HCT116 (cell line): ENCODE data around the gene GSTO1. TPM values are rescaled to one million over a fixed set of nuclear protein-coding genes. Genes with fewer than 3 reads are reported as not detected.

Source experiments
- ATAC-seq: fragments of 200-7000 bp; cut with Tn5 transposase; 2 replicates; pipeline ENCODE4 v1.9.1; 2020; ENCODE audit warnings: mild to moderate bottlenecking, moderate library complexity
- BruUV-seq: library from RNA; stranded (reverse); fragments of 400-500 nt; replicated peaks from 2 replicates; lab custom pipeline; 2021; lab: Mats Ljungman, UMichigan
- CTCF ChIA-PET: fragments of 300-600 bp; sonication (Branson Sonifier 250); formaldehyde crosslinking; loops from one replicate; lab custom pipeline; 2021; ENCODE audit warnings: antibody characterized with exemption; lab: Charles Lee
- POLR2A ChIA-PET: fragments of 300-600, 350-600 bp; sonication (Branson Sonifier 250); formaldehyde crosslinking; loops from one replicate; lab custom pipeline; 2021; ENCODE audit warnings: antibody characterized with exemption; lab: Charles Lee
- RAD21 ChIA-PET, 2 experiments: fragments of 300-600 bp; sonication (Branson Sonifier 250); formaldehyde crosslinking; loops; one replicate each; lab custom pipeline; 2023; ENCODE audit warnings: low total read pairs in 2 of 2; ENCODE audit not compliant: uncharacterized antibody in 2 of 2, unreplicated experiment in 2 of 2, low non-redundant PET in 1 of 2; lab: Charles Lee
- DNase-seq: peaks from one replicate; pipeline ENCODE4 v3.0.0-alpha.2; 2010; ENCODE audit warnings: low read depth, low spot score
- H2AFZ ChIP-seq: fragments of 200-600 bp; shearing (Covaris generic), sonication (generic); 2 replicates; pipeline ENCODE4 v1.6.1; 2017; ENCODE audit warnings: low read depth, mixed run types, mixed read lengths, antibody characterized with exemption, low read length; ENCODE audit not compliant: poor library complexity, severe bottlenecking
- H3K27ac ChIP-seq: 2 replicates; pipeline ENCODE4 v1.5.1; 2012; ENCODE audit warnings: low read depth, low read length
- H3K27me3 ChIP-seq: fragments of 200-600 bp; sonication (generic); 2 replicates; pipeline ENCODE4 v1.6.1; 2016; ENCODE audit warnings: mixed run types, low read length, mixed read lengths; ENCODE audit not compliant: insufficient read depth
- H3K36me3 ChIP-seq, 2 experiments: fragments of 200-500 bp in 1 of 2; fragments of 200-600 bp in 1 of 2; sonication (Bioruptor generic) in 1 of 2; sonication (generic) in 1 of 2; 2 replicates each; pipeline versions ENCODE4 v1.5.1 to v1.6.1; 2014 to 2016; ENCODE audit warnings: low read length in 2 of 2, inconsistent platforms in 1 of 2, mixed read lengths in 1 of 2, mixed run types in 1 of 2; ENCODE audit not compliant: insufficient read depth in 2 of 2, control insufficient read depth in 1 of 2
- H3K4me1 ChIP-seq, 2 experiments: fragments of 200-600 bp in 1 of 2; sonication (generic) in 1 of 2; 2 replicates each; pipeline versions ENCODE4 v1.5.1 to v1.6.1; 2012 to 2017; ENCODE audit warnings: low read length in 2 of 2, inconsistent platforms in 1 of 2, mild to moderate bottlenecking in 1 of 2, mixed read lengths in 1 of 2, mixed run types in 1 of 2, moderate library complexity in 1 of 2; ENCODE audit not compliant: insufficient read depth in 2 of 2, control insufficient read depth in 1 of 2
- H3K4me2 ChIP-seq: fragments of 200-600 bp; sonication (generic); 2 replicates; pipeline ENCODE4 v1.6.1; 2017; ENCODE audit warnings: mixed run types, low read length, mixed read lengths
- H3K4me3 ChIP-seq, 2 experiments: fragments of 200-600 bp in 1 of 2; sonication (generic) in 1 of 2; replicated peaks in 1 of 2; 2 replicates each; pipeline ENCODE4 v1.5.1; 2011 to 2016; ENCODE audit warnings: low read length in 2 of 2, control low read depth in 1 of 2, low read depth in 1 of 2, mild to moderate bottlenecking in 1 of 2, mixed read lengths in 1 of 2, mixed run types in 1 of 2
- H3K79me2 ChIP-seq: fragments of 200-600 bp; sonication (generic); 2 replicates; pipeline ENCODE4 v1.6.1; 2017; ENCODE audit warnings: mild to moderate bottlenecking, mixed run types, low read length, moderate library complexity, mixed read lengths; ENCODE audit not compliant: insufficient read depth
- H3K9ac ChIP-seq: fragments of 200-600 bp; sonication (generic); 2 replicates; pipeline ENCODE4 v1.6.1; 2016; ENCODE audit warnings: low read length, mixed read lengths
- H3K9me2 ChIP-seq: fragments of 200-600 bp; sonication (generic), shearing (Covaris generic); 2 replicates; pipeline ENCODE4 v1.6.1; 2017; ENCODE audit warnings: mixed run types, mild to moderate bottlenecking, moderate library complexity; ENCODE audit not compliant: insufficient read depth
- H3K9me3 ChIP-seq, 2 experiments: fragments of 200-500 bp in 1 of 2; fragments of 200-600 bp in 1 of 2; sonication (Bioruptor generic) in 1 of 2; sonication (generic) in 1 of 2; 2 replicates each; pipeline ENCODE4 v1.6.1; 2014 to 2017; ENCODE audit warnings: low read length in 2 of 2, mixed read lengths in 2 of 2, inconsistent platforms in 1 of 2, low read depth in 1 of 2, mild to moderate bottlenecking in 1 of 2, mixed run types in 1 of 2, moderate library complexity in 1 of 2; ENCODE audit not compliant: control insufficient read depth in 1 of 2, insufficient read depth in 1 of 2
- H4K20me1 ChIP-seq: fragments of 200-600 bp; sonication (generic), shearing (Covaris generic); 2 replicates; pipeline ENCODE4 v1.6.1; 2017; ENCODE audit warnings: mixed run types, mild to moderate bottlenecking, moderate library complexity; ENCODE audit not compliant: insufficient read depth
- ATF3 ChIP-seq: IDR thresholded peaks from 2 replicates; pipeline ENCODE4 v1.6.1; 2012
- CBX3 ChIP-seq: IDR thresholded peaks from 2 replicates; pipeline ENCODE4 v1.6.1; 2012; ENCODE audit warnings: low read depth
- CEBPB ChIP-seq: IDR thresholded peaks from 2 replicates; pipeline ENCODE4 v1.6.1; 2012; ENCODE audit warnings: low read depth
- EGR1 ChIP-seq: IDR thresholded peaks from 2 replicates; pipeline ENCODE4 v1.6.1; 2012; ENCODE audit warnings: low read depth
- ELF1 ChIP-seq: IDR thresholded peaks from 2 replicates; pipeline ENCODE4 v1.6.1; 2012; ENCODE audit warnings: low read depth, borderline replicate concordance
- EZH2 ChIP-seq: fragments of 200-600 bp; sonication (generic); IDR thresholded peaks from 2 replicates; pipeline ENCODE4 v1.6.1; 2017; ENCODE audit warnings: antibody characterized with exemption, mixed run types
- EZH2phosphoT487 ChIP-seq: fragments of 200-600 bp; IDR thresholded peaks from 2 replicates; pipeline ENCODE4 v1.6.1; 2018; ENCODE audit warnings: antibody characterized with exemption, borderline replicate concordance
- FOSL1 ChIP-seq: IDR thresholded peaks from 2 replicates; pipeline ENCODE4 v1.6.1; 2012; ENCODE audit warnings: low read depth
- JUND ChIP-seq: IDR thresholded peaks from 2 replicates; pipeline ENCODE4 v1.6.1; 2012
- MAX ChIP-seq: IDR thresholded peaks from 2 replicates; pipeline ENCODE4 v1.6.1; 2012
- POLR2A ChIP-seq: IDR thresholded peaks from 2 replicates; pipeline ENCODE4 v1.7.0; 2011; ENCODE audit warnings: borderline replicate concordance; ENCODE audit not compliant: insufficient read depth, insufficient read length; ENCODE audit errors: extremely low read depth
- SIN3A ChIP-seq: IDR thresholded peaks from 2 replicates; pipeline ENCODE4 v1.6.1; 2012; ENCODE audit warnings: low read depth
- YY1 ChIP-seq: IDR thresholded peaks from 2 replicates; pipeline ENCODE4 v1.6.1; 2011; ENCODE audit warnings: low read length, low read depth, moderate library complexity, mild to moderate bottlenecking; ENCODE audit not compliant: insufficient replicate concordance; ENCODE audit errors: extremely low read depth
- ZBTB33 ChIP-seq: IDR thresholded peaks from 2 replicates; pipeline ENCODE4 v1.6.1; 2011; ENCODE audit warnings: mild to moderate bottlenecking, low read length, moderate library complexity; ENCODE audit not compliant: insufficient replicate concordance; ENCODE audit errors: extremely low read depth
- ZFX ChIP-seq: fragments of 450-650 bp; IDR thresholded peaks from 2 replicates; pipeline ENCODE4 v1.6.1; 2017
- ZNF274 ChIP-seq: fragments of 200-500 bp; sonication (Bioruptor generic); IDR thresholded peaks from 2 replicates; pipeline ENCODE4 v1.6.1; 2014; ENCODE audit warnings: mild to moderate bottlenecking, low read depth, low read length, inconsistent platforms
- intact Hi-C: fragments of 100-400 bp; cut with micrococcal nuclease; formaldehyde crosslinking; loops from 2 replicates; pipeline ENCODE4 v1.10.0; 2022
- total RNA-seq: library from RNA; stranded (reverse); gene quantifications from one replicate; pipeline ENCODE4 v1.2.1, GENCODE V29; 2021; ENCODE audit not compliant: unreplicated experiment
- TF ChIP-seq, protein P1 (sequence below), 3 experiments: fragments of 200-600 bp in 1 of 3; sonication (generic) in 1 of 3; IDR thresholded peaks in 2 of 3; conservative IDR thresholded peaks in 1 of 3; 2 replicates each; pipeline ENCODE4 v1.5.1; 2012 to 2017; ENCODE audit warnings: low read depth in 2 of 3, low read length in 2 of 3, antibody characterized with exemption in 1 of 3, borderline replicate concordance in 1 of 3, control low read depth in 1 of 3, mild to moderate bottlenecking in 1 of 3, mixed read lengths in 1 of 3, mixed run types in 1 of 3, moderate library complexity in 1 of 3; ENCODE audit not compliant: insufficient read depth in 1 of 3
- TF ChIP-seq, protein P2 (sequence below): IDR thresholded peaks from 2 replicates; pipeline ENCODE4 v1.6.1; 2012; ENCODE audit warnings: low read depth

GSTO1 gene
- total RNA-seq, 1 experiment from 2014 or later = 179 TPM

GRCh38 chr10:104234934-104235333, 19.8 kb upstream of the GSTO1 start (continued):
- TF ChIP-seq ZFX = no peak
- TF ChIP-seq CEBPB = no peak
- TF ChIP-seq POLR2A = no peak
- no peak for TF ChIP-seq MAX
- no peak for TF ChIP-seq CBX3
- TF ChIP-seq, all 23 proteins: peak for 0

- DNase-seq (no peak), ATAC-seq (no peak)
- H3K9ac ChIP-seq = no peak overlapping the region
- no peak overlapping the region for H3K27ac ChIP-seq
- no peaks in the 10 kb centered on the region for H3K9me3 ChIP-seq
- no peak overlapping the region for H3K4me3 ChIP-seq
- H3K4me2 ChIP-seq = no peak overlapping the region
- H3K4me1 ChIP-seq = peaks cover 5 to 15% of the 10 kb centered on the region in 2 experiments; a peak in 3 of 4 replicates
- no peaks in the 10 kb centered on the region for H3K36me3 ChIP-seq
- no TSS peak for BruUV-seq
- no peaks in the 10 kb centered on the region for H3K27me3 ChIP-seq
- intact Hi-C loops = no loop called here
- no peaks in the 10 kb centered on the region for H3K9me2 ChIP-seq
- H3K79me2 ChIP-seq = no peaks in the 10 kb centered on the region
- ChIA-PET POLR2A (interaction anchor here (0.7 to 1.5 kb wide), 2 partner anchors 19 to 33 kb away, joined by 3 to 4 read pairs; partner anchors contain the start of genes GSTO1 and GSTO2), RAD21 (no interaction called here), CTCF (no interaction called here)
- no peaks in the 10 kb centered on the region for H4K20me1 ChIP-seq
- H2AFZ ChIP-seq = no peak overlapping the region
- TF ChIP-seq SIN3A (no peak), MAX (no peak), ZNF274 (no peak), ATF3 (no peak), ZFX (no peak), FOSL1 (no peak), EZH2phosphoT487 (no peak), POLR2A (no peak), YY1 (no peak), EGR1 (no peak), ZBTB33 (no peak), EZH2 (no peak), ELF1 (no peak), CBX3 (no peak), JUND (no peak)
- TF ChIP-seq, protein P1, sequence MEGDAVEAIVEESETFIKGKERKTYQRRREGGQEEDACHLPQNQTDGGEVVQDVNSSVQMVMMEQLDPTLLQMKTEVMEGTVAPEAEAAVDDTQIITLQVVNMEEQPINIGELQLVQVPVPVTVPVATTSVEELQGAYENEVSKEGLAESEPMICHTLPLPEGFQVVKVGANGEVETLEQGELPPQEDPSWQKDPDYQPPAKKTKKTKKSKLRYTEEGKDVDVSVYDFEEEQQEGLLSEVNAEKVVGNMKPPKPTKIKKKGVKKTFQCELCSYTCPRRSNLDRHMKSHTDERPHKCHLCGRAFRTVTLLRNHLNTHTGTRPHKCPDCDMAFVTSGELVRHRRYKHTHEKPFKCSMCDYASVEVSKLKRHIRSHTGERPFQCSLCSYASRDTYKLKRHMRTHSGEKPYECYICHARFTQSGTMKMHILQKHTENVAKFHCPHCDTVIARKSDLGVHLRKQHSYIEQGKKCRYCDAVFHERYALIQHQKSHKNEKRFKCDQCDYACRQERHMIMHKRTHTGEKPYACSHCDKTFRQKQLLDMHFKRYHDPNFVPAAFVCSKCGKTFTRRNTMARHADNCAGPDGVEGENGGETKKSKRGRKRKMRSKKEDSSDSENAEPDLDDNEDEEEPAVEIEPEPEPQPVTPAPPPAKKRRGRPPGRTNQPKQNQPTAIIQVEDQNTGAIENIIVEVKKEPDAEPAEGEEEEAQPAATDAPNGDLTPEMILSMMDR (IDR thresholded peaks at IDR 0.05 in 2 of 3, conservative IDR thresholded peaks at IDR 0.05 in 1 of 3; ENCODE audit: borderline replicate concordance in 1 of 3, insufficient read depth in 1 of 3, low read depth in 2 of 3, low read length in 2 of 3) = no peak
- TF ChIP-seq, protein P2, sequence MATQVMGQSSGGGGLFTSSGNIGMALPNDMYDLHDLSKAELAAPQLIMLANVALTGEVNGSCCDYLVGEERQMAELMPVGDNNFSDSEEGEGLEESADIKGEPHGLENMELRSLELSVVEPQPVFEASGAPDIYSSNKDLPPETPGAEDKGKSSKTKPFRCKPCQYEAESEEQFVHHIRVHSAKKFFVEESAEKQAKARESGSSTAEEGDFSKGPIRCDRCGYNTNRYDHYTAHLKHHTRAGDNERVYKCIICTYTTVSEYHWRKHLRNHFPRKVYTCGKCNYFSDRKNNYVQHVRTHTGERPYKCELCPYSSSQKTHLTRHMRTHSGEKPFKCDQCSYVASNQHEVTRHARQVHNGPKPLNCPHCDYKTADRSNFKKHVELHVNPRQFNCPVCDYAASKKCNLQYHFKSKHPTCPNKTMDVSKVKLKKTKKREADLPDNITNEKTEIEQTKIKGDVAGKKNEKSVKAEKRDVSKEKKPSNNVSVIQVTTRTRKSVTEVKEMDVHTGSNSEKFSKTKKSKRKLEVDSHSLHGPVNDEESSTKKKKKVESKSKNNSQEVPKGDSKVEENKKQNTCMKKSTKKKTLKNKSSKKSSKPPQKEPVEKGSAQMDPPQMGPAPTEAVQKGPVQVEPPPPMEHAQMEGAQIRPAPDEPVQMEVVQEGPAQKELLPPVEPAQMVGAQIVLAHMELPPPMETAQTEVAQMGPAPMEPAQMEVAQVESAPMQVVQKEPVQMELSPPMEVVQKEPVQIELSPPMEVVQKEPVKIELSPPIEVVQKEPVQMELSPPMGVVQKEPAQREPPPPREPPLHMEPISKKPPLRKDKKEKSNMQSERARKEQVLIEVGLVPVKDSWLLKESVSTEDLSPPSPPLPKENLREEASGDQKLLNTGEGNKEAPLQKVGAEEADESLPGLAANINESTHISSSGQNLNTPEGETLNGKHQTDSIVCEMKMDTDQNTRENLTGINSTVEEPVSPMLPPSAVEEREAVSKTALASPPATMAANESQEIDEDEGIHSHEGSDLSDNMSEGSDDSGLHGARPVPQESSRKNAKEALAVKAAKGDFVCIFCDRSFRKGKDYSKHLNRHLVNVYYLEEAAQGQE = no peak
Measured at GRCh38 chr10:104235801-104236200, 18.9 kb upstream of the GSTO1 start.
